PC-9 (cell line): ENCODE measurements around the gene CXCR6.

ENCODE experiments used
- CTCF ChIP-seq: fragments of 200-600 bp; sonication (generic); conservative IDR thresholded peaks from 2 replicates; pipeline ENCODE4 v1.6.1; 2017; ENCODE audit warnings: mixed run types, antibody characterized with exemption, mild to moderate bottlenecking, moderate library complexity
- EZH2 ChIP-seq: fragments of 200-600 bp; sonication (generic); IDR thresholded peaks from 2 replicates; pipeline ENCODE4 v1.8.0; 2017; ENCODE audit warnings: antibody characterized with exemption, low read depth

GRCh38 chr3:45978006-45978761, 34.9 kb downstream of the CXCR6 start:
- TF ChIP-seq EZH2, result no peak
- no peak for TF ChIP-seq CTCF
